IMR-90 (cell line): ENCODE results near the gene CHCHD1. TPM values are rescaled to one million over a fixed set of nuclear protein-coding genes. Genes with fewer than 3 reads are reported as not detected.
A peak's percentile ranks its signal among the peaks of the same experiment; 100 is the strongest.

ENCODE experiments used
- ATAC-seq: fragments of 200-7000 bp; cut with Tn5 transposase; 2 replicates; pipeline ENCODE4 v1.9.1; 2020; ENCODE audit warnings: low read depth, mild to moderate bottlenecking, moderate library complexity
- BruUV-seq: library from RNA; stranded (reverse); fragments of 400-500 nt; replicated peaks from 2 replicates; lab custom pipeline; 2021; lab: Mats Ljungman, UMichigan
- CTCF ChIA-PET: fragments of 300-600 bp; formaldehyde crosslinking; extraction: SDS; loops from one replicate; lab custom pipeline; 2021; ENCODE audit warnings: antibody characterized with exemption; lab: Yijun Ruan, JAX
- POLR2A ChIA-PET: fragments of 300-600 bp; sonication (Branson Sonifier 250); formaldehyde crosslinking; loops from one replicate; lab custom pipeline; 2022; ENCODE audit warnings: antibody characterized with exemption; ENCODE audit not compliant: unreplicated experiment; lab: Charles Lee
- DNase-seq: peaks from one replicate; pipeline ENCODE4 v3.0.0; 2013
- H2AFZ ChIP-seq: replicated peaks from 2 replicates; pipeline ENCODE3; 2013; ENCODE audit warnings: low read length, mild to moderate bottlenecking; ENCODE audit not compliant: poor library complexity
- H2AK5ac ChIP-seq: 2 replicates; pipeline ENCODE4 v1.6.1; 2013; ENCODE audit warnings: low read depth, low read length, inconsistent platforms
- H2AK9ac ChIP-seq: replicated peaks from 2 replicates; pipeline ENCODE3; 2013; ENCODE audit warnings: mild to moderate bottlenecking, low read depth, low read length, moderate library complexity; ENCODE audit not compliant: poor library complexity
- H2BK120ac ChIP-seq: 2 replicates; pipeline ENCODE4 v1.6.1; 2013; ENCODE audit warnings: low read depth, low read length, inconsistent platforms
- H2BK15ac ChIP-seq: 3 replicates; pipeline ENCODE4 v1.6.1; 2013; ENCODE audit warnings: low read depth, low read length, inconsistent platforms
- H2BK20ac ChIP-seq: 2 replicates; pipeline ENCODE4 v1.6.1; 2013; ENCODE audit warnings: low read depth, mild to moderate bottlenecking, inconsistent platforms, low read length, moderate library complexity
- H2BK5ac ChIP-seq: 2 replicates; pipeline ENCODE4 v1.6.1; 2013; ENCODE audit warnings: mild to moderate bottlenecking, low read depth, low read length, inconsistent platforms; ENCODE audit not compliant: poor library complexity, severe bottlenecking
- H3K14ac ChIP-seq: replicated peaks from 2 replicates; pipeline ENCODE4 v1.6.1; 2013; ENCODE audit warnings: low read depth, low read length, inconsistent platforms
- H3K18ac ChIP-seq: 2 replicates; pipeline ENCODE4 v1.6.1; 2013; ENCODE audit warnings: low read depth, low read length, control low read depth
- H3K23ac ChIP-seq: 2 replicates; pipeline ENCODE4 v1.6.1; 2013; ENCODE audit warnings: low read depth, low read length, inconsistent platforms
- H3K27ac ChIP-seq: 2 replicates; pipeline ENCODE4 v1.5.1; 2013; ENCODE audit warnings: mild to moderate bottlenecking, control low read depth, low read length; ENCODE audit not compliant: insufficient read depth
- H3K27me3 ChIP-seq: 2 replicates; pipeline ENCODE4 v1.6.1; 2013; ENCODE audit warnings: low read length; ENCODE audit not compliant: control insufficient read depth, insufficient read depth
- H3K36me3 ChIP-seq: 2 replicates; pipeline ENCODE4 v1.6.1; 2013; ENCODE audit warnings: low read length, mixed read lengths; ENCODE audit not compliant: control insufficient read depth, insufficient read depth
- H3K4ac ChIP-seq: 2 replicates; pipeline ENCODE4 v1.6.1; 2013; ENCODE audit warnings: low read depth, low read length, inconsistent platforms
- H3K4me1 ChIP-seq: 2 replicates; pipeline ENCODE4 v1.6.1; 2013; ENCODE audit warnings: low read length, mixed read lengths; ENCODE audit not compliant: control insufficient read depth, insufficient read depth
- H3K4me2 ChIP-seq: 2 replicates; pipeline ENCODE4 v1.6.1; 2013; ENCODE audit warnings: low read depth, mild to moderate bottlenecking, control low read depth, low read length, moderate library complexity
- H3K4me3 ChIP-seq: 2 replicates; pipeline ENCODE4 v1.5.1; 2013; ENCODE audit warnings: low read depth, mild to moderate bottlenecking, control low read depth, low read length, moderate library complexity; ENCODE audit not compliant: insufficient read depth
- H3K56ac ChIP-seq: 2 replicates; pipeline ENCODE4 v1.6.1; 2013; ENCODE audit warnings: low read length, inconsistent platforms; ENCODE audit not compliant: insufficient read depth; ENCODE audit errors: extremely low read depth
- H3K79me1 ChIP-seq, 2 experiments: 2 replicates each; pipeline ENCODE4 v1.6.1; 2013; ENCODE audit warnings: low read length in 2 of 2, inconsistent platforms in 1 of 2, low read depth in 1 of 2
- H3K9ac ChIP-seq: 2 replicates; pipeline ENCODE4 v1.6.1; 2013; ENCODE audit warnings: low read depth, low read length, control low read depth
- H3K9me1 ChIP-seq: 2 replicates; pipeline ENCODE4 v1.6.1; 2013; ENCODE audit warnings: low read length, inconsistent platforms; ENCODE audit not compliant: insufficient read depth
- H3K9me3 ChIP-seq: 2 replicates; pipeline ENCODE4 v1.6.1; 2013; ENCODE audit warnings: low read length; ENCODE audit not compliant: control insufficient read depth, insufficient read depth
- H4K20me1 ChIP-seq: 2 replicates; pipeline ENCODE4 v1.6.1; 2013; ENCODE audit warnings: low read length, inconsistent platforms; ENCODE audit not compliant: insufficient read depth
- H4K5ac ChIP-seq: 2 replicates; pipeline ENCODE4 v1.6.1; 2013; ENCODE audit warnings: mild to moderate bottlenecking, low read depth, low read length, control low read depth
- H4K8ac ChIP-seq, 2 experiments: 2 replicates each; pipeline ENCODE4 v1.6.1; 2013; ENCODE audit warnings: low read depth in 2 of 2, low read length in 2 of 2, control low read depth in 1 of 2, inconsistent platforms in 1 of 2
- H4K91ac ChIP-seq: 2 replicates; pipeline ENCODE4 v1.6.1; 2013; ENCODE audit warnings: low read depth, low read length, inconsistent platforms; ENCODE audit not compliant: insufficient read depth
- MXI1 ChIP-seq: IDR thresholded peaks from 2 replicates; pipeline ENCODE4 v1.6.1; 2012; ENCODE audit warnings: low read depth, mild to moderate bottlenecking, low read length, moderate library complexity, borderline replicate concordance
- POLR2A ChIP-seq: IDR thresholded peaks from 2 replicates; pipeline ENCODE4 v1.6.1; 2012; ENCODE audit warnings: mild to moderate bottlenecking, low read depth, low read length
- USF2 ChIP-seq: fragments of 150-350 bp; IDR thresholded peaks from 2 replicates; pipeline ENCODE4 v1.6.1; 2017; ENCODE audit warnings: mild to moderate bottlenecking, antibody characterized with exemption, low read length, low read depth
- WGBS, 2 experiments: methylation state at CpG; one replicate each; pipeline versions ENCODE4 v1.1.5 to v1.1.7; 2013; ENCODE audit warnings: missing lambda C conversion rate in 2 of 2; ENCODE audit not compliant: insufficient read length in 1 of 2; ENCODE audit errors: extremely low coverage in 2 of 2; 5-methylcytosine and 5-hydroxymethylcytosine counted together
- dilution Hi-C: fragments of 300-500 bp; cut with HindIII; formaldehyde crosslinking; loops from one replicate; pipeline ENCODE4 v1.14.3; 2018; ENCODE audit warnings: low sequenced_read_pairs; ENCODE audit not compliant: unreplicated experiment
- in situ Hi-C: fragments of 300-500 bp; cut with MboI; formaldehyde crosslinking; loops from 3 replicates; pipeline ENCODE4 v1.14.3; 2019; ENCODE audit warnings: low sequenced_read_pairs, inconsistent platforms, mixed read lengths
- intact Hi-C: fragments of 100-400 bp; cut with micrococcal nuclease; formaldehyde crosslinking; loops from 2 replicates; pipeline ENCODE4 v1.10.0; 2022
- polyA plus RNA-seq, 3 experiments: library from polyadenylated mRNA; depleted of rRNA; stranded (reverse); fragments of >200 nt; gene quantifications; 2 replicates each; pipeline ENCODE4 v1.2.3, GENCODE V29; 2012; ENCODE audit warnings: low replicate concordance in 1 of 3
- total RNA-seq: library from RNA; depleted of rRNA; stranded (reverse); fragments of >200 nt; gene quantifications from 2 replicates; pipeline ENCODE4 v1.2.3, GENCODE V29; 2012

CHCHD1 gene
- total and polyA plus RNA-seq, 2 of the 4 experiments (the other 2 are of a cell fraction) = 11.5 to 21.0 TPM

GRCh38 chr10:73785211-73785720 is 3.4 kb downstream of the CHCHD1 start, which contains the start of gene ZSWIM8 (continued):
- TF ChIP-seq USF2 = peak; percentile 85

GRCh38 chr10:73785721-73786511 is 4.1 kb downstream of the CHCHD1 start:
- peaks cover 37% of the 10 kb centered on the region for H4K20me1 ChIP-seq

More at GRCh38 chr10:73785721-73786511, 4.1 kb downstream of the CHCHD1 start:
- Histone ChIP-seq H3K4me3 (peak overlapping the region; percentile 57), H3K27ac (peak overlapping the region; percentile 82), H3K23ac (peak overlapping the region; percentile 87), H3K79me1 (peaks cover 14 to 66% of the 10 kb centered on the region in 2 experiments), H3K4ac (peak overlapping the region; percentile 73; the same call in 1 of the 2 replicates), H3K27me3 (no peaks in the 10 kb centered on the region), H4K5ac (no peak overlapping the region), H3K9me1 (peaks cover 13% of the 10 kb centered on the region; the same call in 1 of the 2 replicates), H3K4me2 (peak overlapping the region; percentile 98), H3K14ac (peak overlapping the region; percentile 42), H4K8ac (peak overlapping the region in 1 of 2 experiments; percentile 55; a peak in 2 of 4 replicates), H3K56ac (peak overlapping the region; percentile 32; the same call in 1 of the 2 replicates), H3K4me1 (peaks cover 5% of the 10 kb centered on the region; the same call in 1 of the 2 replicates), H3K18ac (no peak overlapping the region), H4K91ac (peak overlapping the region; percentile 49; the same call in 1 of the 2 replicates), H2BK120ac (no peak overlapping the region), H3K9ac (peak overlapping the region; percentile 77), H2BK15ac (no peak overlapping the region), H2AFZ (peak overlapping the region; percentile 88), H3K9me3 (no peaks in the 10 kb centered on the region), H2AK5ac (peak overlapping the region; percentile 67), H2AK9ac (peak overlapping the region; percentile 96), H3K36me3 (peaks cover 20% of the 10 kb centered on the region), H2BK20ac (no peak overlapping the region), H2BK5ac (peak overlapping the region; percentile 41)
- ChIA-PET POLR2A (interaction anchor here (1.0 kb wide), 1 partner anchor 14 kb away, joined by 4 read pairs; a partner anchor contains a TSS), CTCF (interaction anchor here (0.5 to 1.2 kb wide), 2 partner anchors 22 to 94 kb away, joined by 3 to 4 read pairs; no protein-coding TSS in a partner anchor)
- in situ Hi-C loops (no loop called here), intact Hi-C loops (no loop called here), dilution Hi-C loops (no loop called here)
- BruUV-seq = TSS peak; percentile 31
- ATAC-seq = peak; percentile 24
- WGBS, 2 experiments = 0% methylated on average over 6 of the region's 54 CpGs; no CpG with 5 or more reads in 1 of the 2 experiments
- peak; percentile 65 for DNase-seq
- TF ChIP-seq MXI1 = peak; percentile 82
- no peak for TF ChIP-seq POLR2A
